NCI-H146 treated with DMSO at 0.1 percent for 48 hours (cell line): ENCODE results near the gene MIER2.

Source experiments
- DNase-seq: peaks from one replicate; lab custom pipeline; 2025; ENCODE audit not compliant: unreplicated experiment; lab: John Stamatoyannopoulos, UW

Gene MIER2

DNA sequence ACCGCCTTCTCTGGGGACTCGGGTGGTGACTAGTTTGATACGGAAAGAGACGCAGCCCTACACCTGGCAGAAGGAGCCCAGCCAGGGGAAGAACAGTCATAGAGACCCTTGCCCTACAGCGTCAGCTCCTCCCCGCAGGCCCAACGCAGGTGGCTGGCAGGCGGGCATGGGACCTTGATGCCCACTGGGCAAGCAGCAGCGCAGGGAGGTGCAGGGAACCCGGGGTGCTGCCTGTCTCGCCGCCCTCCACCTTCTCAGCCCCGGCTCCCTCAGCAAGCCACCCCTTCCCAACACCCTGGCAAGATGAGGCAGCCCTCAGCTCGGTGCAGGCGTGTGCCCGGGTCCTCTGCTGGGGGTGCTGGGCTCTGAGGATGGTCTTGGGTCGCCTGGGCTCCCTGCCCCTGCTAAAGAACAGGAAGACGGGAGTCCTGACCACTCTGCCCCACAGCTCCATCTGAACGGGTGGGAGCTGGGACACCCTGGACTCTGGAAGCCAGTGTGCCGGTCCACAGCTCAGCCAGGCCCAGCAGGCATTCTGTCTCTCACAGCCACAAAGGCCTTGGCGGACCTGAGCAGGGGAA is 9.0 kb downstream of the MIER2 start:
- DNase-seq = no peak

DNA sequence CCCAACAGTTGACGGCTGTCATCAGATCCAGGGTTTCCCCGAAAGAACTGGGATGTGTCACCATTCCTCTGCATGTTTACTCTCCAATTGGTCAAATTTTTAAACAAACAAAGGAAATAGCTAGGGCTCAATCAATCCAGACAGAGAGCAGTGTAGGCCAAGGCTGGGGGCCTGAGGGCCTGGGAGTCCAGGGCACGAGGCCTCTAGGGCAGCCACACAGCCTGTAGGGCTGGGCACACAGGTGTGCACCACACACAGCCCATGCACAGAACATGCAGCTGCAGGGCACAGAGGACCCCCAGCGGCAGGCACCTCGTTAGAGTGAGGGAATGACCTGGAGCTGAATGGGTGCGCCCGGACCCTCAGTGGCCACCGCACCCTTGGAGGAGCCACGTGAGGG is 9.5 kb downstream of the MIER2 start:
- DNase-seq = no peak

DNA sequence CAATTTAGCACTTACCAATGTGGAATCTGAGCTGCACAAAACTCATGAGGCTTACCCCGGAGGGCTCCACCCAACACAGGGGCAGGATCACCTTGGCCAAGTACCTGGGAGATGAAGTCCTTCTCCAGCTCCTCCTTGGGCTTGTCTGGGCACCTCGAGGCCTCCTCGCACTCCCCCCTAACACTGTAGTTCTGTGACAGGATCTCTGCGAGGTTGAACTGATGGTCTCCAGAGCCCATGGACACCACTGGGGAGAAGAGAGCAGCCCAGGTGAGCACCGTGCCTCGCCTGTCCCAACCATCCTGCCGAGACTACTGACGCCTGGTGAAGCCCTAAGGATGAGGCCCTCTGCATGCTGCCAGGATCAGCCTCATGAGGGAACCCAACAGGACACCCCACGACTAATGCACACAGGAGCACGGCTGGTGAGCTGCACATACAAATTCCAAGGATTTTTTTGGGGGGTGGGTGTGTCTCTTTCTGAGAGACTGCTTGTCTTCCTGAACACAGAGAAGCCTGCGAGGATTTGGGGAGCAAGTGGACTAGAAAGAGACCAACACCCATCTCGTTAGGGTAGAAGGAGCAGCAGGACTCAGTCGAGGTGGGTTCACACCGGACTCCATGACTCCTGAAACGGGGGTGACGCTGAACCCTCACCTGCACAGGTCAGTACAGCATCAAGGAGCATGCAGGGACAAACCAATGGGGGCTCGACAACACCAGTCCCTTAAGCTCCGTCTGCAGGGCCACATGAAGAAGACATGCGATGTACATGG is 10.1 kb downstream of the MIER2 start:
- no peak for DNase-seq

DNA sequence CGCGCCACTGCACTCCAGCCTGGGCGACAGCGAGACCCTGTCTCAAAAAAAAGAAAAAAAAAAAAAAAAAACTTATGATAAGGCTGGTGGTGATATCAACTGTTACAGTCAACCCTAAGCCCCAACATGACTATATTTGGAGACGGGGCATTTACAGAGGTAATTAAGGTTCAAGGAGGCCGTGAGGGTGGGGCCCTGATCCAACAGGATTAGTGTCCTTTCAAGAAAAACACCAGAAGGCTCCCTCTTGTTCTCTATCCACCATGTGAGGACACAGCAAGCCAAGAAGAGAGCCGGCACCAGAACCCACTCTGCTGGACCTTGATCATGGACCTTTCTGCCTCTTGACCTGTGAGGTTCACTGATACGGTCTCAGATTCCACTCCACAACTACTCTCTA is 14.1 kb downstream of the MIER2 start:
- DNase-seq = no peak

DNA sequence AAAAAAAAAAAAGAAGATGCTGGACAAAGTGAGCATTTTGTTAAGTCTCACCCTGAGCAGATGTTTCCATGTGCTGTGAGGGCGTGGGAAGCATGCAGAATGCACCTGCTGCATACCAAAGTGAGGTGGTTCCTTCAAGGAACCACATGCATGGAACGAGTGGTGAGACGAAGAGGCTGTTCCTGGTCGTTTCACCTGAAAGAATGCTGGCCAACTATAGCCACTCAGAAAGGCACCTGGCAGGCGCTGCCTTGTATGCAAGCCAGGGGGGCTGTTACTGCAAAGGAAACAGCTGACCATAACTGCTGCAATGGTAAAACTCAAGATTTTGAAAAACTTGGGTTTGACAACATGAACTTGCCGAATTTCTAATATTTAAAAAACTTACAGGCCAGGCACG is 14.7 kb downstream of the MIER2 start:
- DNase-seq = no peak

DNA sequence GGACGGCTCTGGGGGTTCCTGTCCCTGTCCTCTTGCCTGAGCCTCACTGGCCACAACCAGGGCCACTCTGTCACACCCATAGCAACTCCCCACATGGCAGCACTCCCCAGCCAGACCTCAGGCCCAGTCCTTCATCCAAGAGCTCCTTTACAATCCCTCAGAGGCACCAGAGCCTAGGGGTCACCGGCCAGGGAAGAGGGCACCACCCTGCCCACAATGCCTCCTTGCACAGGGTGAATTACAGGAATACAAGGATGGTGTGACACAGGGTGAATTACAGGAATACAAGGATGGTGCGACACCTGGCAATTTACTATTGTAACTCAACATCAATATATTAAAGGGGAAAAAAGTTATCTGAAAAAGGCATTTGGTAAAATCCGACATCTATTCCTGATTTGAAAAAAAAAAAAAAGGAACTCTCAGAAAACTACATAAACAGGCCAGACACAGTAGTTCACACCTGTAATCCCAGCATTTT is 16.5 kb downstream of the MIER2 start:
- no peak for DNase-seq

DNA sequence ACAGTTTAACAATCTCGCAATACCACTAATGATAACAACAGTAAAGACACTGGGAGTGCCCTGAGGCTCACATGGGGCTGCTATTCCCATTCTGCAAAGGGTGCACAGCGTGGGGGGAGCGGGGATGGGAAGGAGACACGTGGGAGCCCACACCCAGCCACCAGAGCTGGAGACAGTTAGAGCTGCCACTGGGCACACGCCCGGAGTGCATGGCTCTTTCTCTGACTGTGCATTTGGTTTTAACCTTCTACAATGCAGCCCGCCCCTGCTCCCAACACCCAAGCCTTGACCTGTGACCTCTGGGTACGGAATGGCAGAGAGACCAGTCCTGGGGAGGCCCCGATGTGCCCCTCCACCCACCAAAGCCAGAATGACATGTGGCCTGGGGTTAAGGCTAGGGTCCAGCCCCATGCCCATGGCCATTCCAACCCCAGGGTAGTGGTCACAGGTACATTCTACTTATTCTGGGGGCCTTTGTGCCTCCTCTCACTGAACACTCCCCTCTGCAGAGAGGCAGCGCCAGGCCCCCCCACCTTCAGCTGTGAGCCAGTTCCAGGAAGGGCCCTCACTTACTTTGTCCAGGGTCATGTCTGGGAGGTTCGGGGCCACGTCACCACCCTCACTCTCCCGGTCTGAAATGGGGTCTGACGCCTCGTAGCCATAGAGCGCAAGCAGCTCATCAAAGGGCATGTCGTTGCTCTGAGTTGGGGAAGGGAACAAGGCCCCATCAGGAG is 17.1 kb downstream of the MIER2 start:
- no peak for DNase-seq

DNA sequence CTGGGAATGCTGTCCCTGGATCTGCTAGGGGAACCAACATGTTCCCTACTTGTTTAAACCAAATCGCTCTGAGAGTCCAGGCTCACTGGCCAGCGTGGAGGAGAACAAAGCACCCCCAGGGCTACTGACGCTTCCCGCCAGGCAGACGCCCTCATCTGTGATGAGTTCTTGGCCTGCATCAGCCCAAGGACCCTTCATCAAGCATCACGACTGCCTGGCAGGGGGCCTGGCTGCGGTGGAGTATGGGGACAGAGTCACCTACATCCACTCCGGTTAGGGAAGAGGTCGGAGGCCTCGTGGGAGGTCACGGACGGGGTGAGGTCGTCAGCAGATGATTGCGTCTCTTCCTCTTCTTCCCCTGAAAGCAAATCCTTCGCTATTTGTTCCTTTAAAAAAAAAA is 17.7 kb downstream of the MIER2 start:
- no peak for DNase-seq

- DNase-seq = no peak
These were observed 18.5 kb downstream of the MIER2 start for GRCh38 chr19:325937-326565.

- no peak for DNase-seq
These were observed 19.2 kb downstream of the MIER2 start for GRCh38 chr19:325173-325936.

GRCh38 chr19:324716-325115 is 19.9 kb downstream of the MIER2 start:
- DNase-seq = no peak

DNA sequence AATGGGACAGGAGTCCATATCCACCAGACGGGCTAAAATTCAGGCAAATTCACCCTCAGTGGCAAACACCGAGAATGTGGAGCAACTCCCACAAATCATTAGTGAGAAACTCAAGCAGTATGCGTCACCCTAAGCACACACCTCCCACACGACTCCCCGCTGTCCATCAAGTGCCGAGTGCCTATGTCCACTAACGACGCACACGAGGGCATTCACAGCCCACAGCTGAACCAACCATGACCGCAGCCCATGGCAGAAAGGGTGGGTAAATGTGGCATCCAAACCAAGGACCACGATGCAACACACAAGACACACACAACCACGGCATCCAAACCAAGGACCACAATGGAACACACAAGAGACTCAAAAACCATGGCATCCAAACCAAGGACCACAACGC is 22.0 kb downstream of the MIER2 start:
- no peak for DNase-seq

- no peak for DNase-seq
These were observed 26.2 kb downstream of the MIER2 start for GRCh38 chr19:318509-318774.

DNA sequence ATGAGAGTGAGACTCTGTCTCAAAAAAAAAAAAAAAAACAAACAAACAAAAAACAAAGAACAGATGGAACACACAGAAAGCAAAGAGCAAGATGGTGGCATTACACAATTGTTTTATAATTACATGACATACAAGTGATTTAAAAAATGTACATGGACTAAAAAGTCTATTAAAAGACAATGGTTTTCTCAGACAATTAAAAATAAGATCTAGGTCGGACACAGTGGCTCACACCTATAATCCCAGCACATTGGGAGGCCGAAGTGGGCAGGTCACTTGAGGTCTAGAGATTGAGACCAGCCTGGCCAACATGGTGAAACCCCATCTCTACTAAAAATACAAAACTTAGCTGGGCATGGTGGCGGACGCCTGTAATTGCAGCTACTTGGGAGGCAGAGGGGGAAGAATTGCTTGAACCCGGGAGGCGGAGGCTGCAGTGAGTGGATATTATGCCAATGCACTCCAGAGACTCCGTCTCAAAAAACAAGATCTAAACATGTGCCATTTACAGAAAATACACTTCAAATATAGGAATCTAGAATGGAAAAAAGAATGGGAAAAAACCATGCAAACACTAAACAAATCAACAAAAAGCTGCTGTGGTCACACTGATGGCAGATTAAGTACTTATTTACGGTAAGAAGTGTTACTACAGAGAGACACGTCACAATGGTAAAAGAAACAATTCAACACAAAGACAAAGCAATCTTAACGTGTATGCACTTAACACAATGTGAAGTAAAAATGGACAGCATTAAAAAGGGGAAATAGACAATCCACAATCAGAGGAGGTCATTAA is 26.7 kb downstream of the MIER2 start:
- no peak for DNase-seq

DNA sequence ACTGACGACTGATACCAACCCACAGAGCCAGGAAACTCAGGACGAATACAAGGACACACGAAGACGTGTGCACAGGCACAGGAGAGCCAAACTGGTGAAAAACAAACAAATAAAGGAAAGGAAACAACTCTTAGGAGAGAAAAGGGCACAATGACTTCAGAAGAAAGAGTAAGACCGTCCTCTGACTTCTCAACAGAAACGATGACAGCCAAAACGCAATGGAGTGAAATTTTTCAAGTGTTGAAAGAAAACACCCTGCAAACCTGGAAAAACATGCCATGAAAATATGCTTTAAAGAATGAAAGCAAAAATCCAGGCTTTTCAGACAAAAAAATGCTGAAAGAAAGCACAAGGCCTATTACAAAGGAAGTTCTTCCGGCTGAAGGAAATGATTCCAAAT is 28.8 kb downstream of the MIER2 start:
- DNase-seq = no peak

DNA sequence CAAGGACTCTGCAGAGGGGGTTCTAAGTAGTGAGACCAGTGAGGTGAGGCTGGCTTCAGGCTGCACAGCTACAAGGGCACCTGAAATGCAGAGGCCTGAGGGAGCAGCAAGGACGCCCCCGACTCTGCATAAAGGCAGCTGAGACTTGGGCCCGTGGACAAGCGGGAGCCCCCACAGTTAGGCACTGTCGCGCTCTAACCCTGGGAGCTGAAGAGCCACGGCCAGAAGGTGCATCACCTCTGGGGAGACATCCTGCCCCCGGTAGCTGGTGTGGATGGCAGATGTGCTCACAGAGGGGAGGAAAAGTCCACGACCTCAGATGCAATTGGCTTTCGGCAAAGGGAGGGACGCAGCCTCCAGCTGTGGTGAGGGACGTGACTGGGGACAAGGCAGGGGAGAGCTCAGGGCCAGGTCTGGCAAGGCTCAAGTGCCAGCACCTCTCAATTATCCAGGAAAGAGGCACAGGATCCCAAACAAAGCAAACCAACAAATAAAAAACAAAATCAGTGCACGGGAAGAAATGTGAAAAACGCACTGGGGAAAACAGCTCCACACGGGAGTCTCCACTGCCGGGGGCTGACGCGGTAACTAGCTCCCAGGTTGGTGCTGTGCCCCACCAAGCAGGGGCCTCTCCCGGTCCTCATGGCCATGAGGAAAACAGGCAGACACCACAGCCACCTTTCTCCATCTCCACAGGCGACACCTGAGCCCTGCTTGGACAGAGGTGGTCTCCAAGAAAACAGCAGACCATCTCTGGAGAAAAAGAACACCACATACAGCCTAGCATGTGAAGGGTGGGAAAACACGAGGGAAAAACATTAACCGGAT is 30.4 kb downstream of the MIER2 start:
- DNase-seq = no peak

GRCh38 chr19:313169-313987 is 31.2 kb downstream of the MIER2 start:
- DNase-seq = no peak

- DNase-seq = no peak
These were observed 32.8 kb downstream of the MIER2 start for GRCh38 chr19:311813-312261.
